VCaP (cell line): ENCODE results near the gene KDF1.

Experiments used
- H3K27ac ChIP-seq: fragments of 450-650 bp; 2 replicates; pipeline ENCODE4 v1.5.1; 2017
- CTCF ChIP-seq: fragments of 450-650 bp; conservative IDR thresholded peaks from 2 replicates; pipeline ENCODE4 v1.5.1; 2017; ENCODE audit warnings: mild to moderate bottlenecking, moderate library complexity

The KDF1 gene

GRCh38 chr1:27004471-27005165 lies 44.4 kb upstream of the KDF1 start:
- H3K27ac ChIP-seq = no peak overlapping the region
- TF ChIP-seq CTCF = no peak

- H3K27ac ChIP-seq = no peak overlapping the region
- no peak for TF ChIP-seq CTCF
These were observed 43.6 kb upstream of the KDF1 start for GRCh38 chr1:27003745-27004470.

GRCh38 chr1:27001570-27002360 lies 41.5 kb upstream of the KDF1 start:
- no peak for TF ChIP-seq CTCF
- H3K27ac ChIP-seq = no peak overlapping the region

GRCh38 chr1:27000817-27001460 lies 40.7 kb upstream of the KDF1 start:
- H3K27ac ChIP-seq = no peak overlapping the region
- no peak for TF ChIP-seq CTCF

GRCh38 chr1:27000090-27000816 lies 40.0 kb upstream of the KDF1 start:
- no peak for TF ChIP-seq CTCF
- H3K27ac ChIP-seq = no peak overlapping the region

- no peak for TF ChIP-seq CTCF
- no peak overlapping the region for H3K27ac ChIP-seq
These were observed 39.2 kb upstream of the KDF1 start for GRCh38 chr1:26999440-26999987.
